ENCODE measurements around the gene HEY2.

The HEY2 gene

GRCh38 chr6:125806813-125807212 lies 57.4 kb downstream of the HEY2 start:
- Histone ChIP-seq H3K4me1 (ENCODE audit: insufficient read depth, poor library complexity, severe bottlenecking) (no peaks in the 10 kb centered on the region), H3K4me3 (ENCODE audit: severe bottlenecking) (no peak overlapping the region), H3K36me3 (ENCODE audit: low read depth) (peaks cover 1% of the 10 kb centered on the region; the same call in 1 of the 2 replicates), H3K27me3 (ENCODE audit: insufficient read depth, poor library complexity, severe bottlenecking) (no peaks in the 10 kb centered on the region), H3K27ac (ENCODE audit: poor library complexity, severe bottlenecking) (no peak overlapping the region), H3K9me3 (ENCODE audit: severe bottlenecking) (no peaks in the 10 kb centered on the region)
- TF ChIP-seq CTCF (IDR thresholded peaks at IDR 0.05; ENCODE audit: poor library complexity, severe bottlenecking): no peak
- no peak for ATAC-seq (ENCODE audit: low read depth)
- no peak for DNase-seq (ENCODE audit: low spot score)

- ATAC-seq (ENCODE audit: low read depth) (no peak), DNase-seq (ENCODE audit: low spot score) (no peak)
- Histone ChIP-seq H3K4me1 (ENCODE audit: insufficient read depth, poor library complexity, severe bottlenecking) (peaks cover 4% of the 10 kb centered on the region), H3K27ac (ENCODE audit: poor library complexity, severe bottlenecking) (no peak overlapping the region), H3K9me3 (ENCODE audit: severe bottlenecking) (no peaks in the 10 kb centered on the region), H3K4me3 (ENCODE audit: severe bottlenecking) (no peak overlapping the region), H3K27me3 (ENCODE audit: insufficient read depth, poor library complexity, severe bottlenecking) (no peaks in the 10 kb centered on the region), H3K36me3 (ENCODE audit: low read depth) (no peaks in the 10 kb centered on the region; the same call in 1 of the 2 replicates)
- no peak for TF ChIP-seq CTCF (IDR thresholded peaks at IDR 0.05; ENCODE audit: poor library complexity, severe bottlenecking)
Observed at GRCh38 chr6:125807293-125807692, 57.9 kb downstream of the HEY2 start.

- TF ChIP-seq CTCF (IDR thresholded peaks at IDR 0.05; ENCODE audit: poor library complexity, severe bottlenecking): no peak
- no peak overlapping the region for H3K27ac ChIP-seq (ENCODE audit: poor library complexity, severe bottlenecking)
- no peak overlapping the region for H3K4me3 ChIP-seq (ENCODE audit: severe bottlenecking)
- DNase-seq (ENCODE audit: low spot score): no peak
- peaks cover 12% of the 10 kb centered on the region for H3K4me1 ChIP-seq (ENCODE audit: insufficient read depth, poor library complexity, severe bottlenecking)
- no peak for ATAC-seq (ENCODE audit: low read depth)
- H3K36me3 ChIP-seq (ENCODE audit: low read depth): no peaks in the 10 kb centered on the region
- H3K9me3 ChIP-seq (ENCODE audit: severe bottlenecking): no peaks in the 10 kb centered on the region
- no peaks in the 10 kb centered on the region for H3K27me3 ChIP-seq (ENCODE audit: insufficient read depth, poor library complexity, severe bottlenecking)
Observed at GRCh38 chr6:125808060-125808459, 58.6 kb downstream of the HEY2 start.

GRCh38 chr6:125808591-125808990 lies 59.2 kb downstream of the HEY2 start:
- DNase-seq (ENCODE audit: low spot score) (no peak), ATAC-seq (ENCODE audit: low read depth) (no peak)
- Histone ChIP-seq H3K27ac (ENCODE audit: poor library complexity, severe bottlenecking) (no peak overlapping the region), H3K36me3 (ENCODE audit: low read depth) (no peaks in the 10 kb centered on the region), H3K4me1 (ENCODE audit: insufficient read depth, poor library complexity, severe bottlenecking) (peaks cover 12% of the 10 kb centered on the region), H3K27me3 (ENCODE audit: insufficient read depth, poor library complexity, severe bottlenecking) (no peaks in the 10 kb centered on the region), H3K4me3 (ENCODE audit: severe bottlenecking) (no peak overlapping the region), H3K9me3 (ENCODE audit: severe bottlenecking) (no peaks in the 10 kb centered on the region)
- no peak for TF ChIP-seq CTCF (IDR thresholded peaks at IDR 0.05; ENCODE audit: poor library complexity, severe bottlenecking)

- Histone ChIP-seq H3K4me3 (ENCODE audit: severe bottlenecking) (no peak overlapping the region), H3K27me3 (ENCODE audit: insufficient read depth, poor library complexity, severe bottlenecking) (no peaks in the 10 kb centered on the region), H3K36me3 (ENCODE audit: low read depth) (no peaks in the 10 kb centered on the region), H3K9me3 (ENCODE audit: severe bottlenecking) (no peaks in the 10 kb centered on the region), H3K4me1 (ENCODE audit: insufficient read depth, poor library complexity, severe bottlenecking) (peaks cover 17% of the 10 kb centered on the region), H3K27ac (ENCODE audit: poor library complexity, severe bottlenecking) (no peak overlapping the region)
- DNase-seq (ENCODE audit: low spot score) (no peak), ATAC-seq (ENCODE audit: low read depth) (no peak)
- TF ChIP-seq CTCF (IDR thresholded peaks at IDR 0.05; ENCODE audit: poor library complexity, severe bottlenecking): no peak
Observed at GRCh38 chr6:125809570-125810170, 60.2 kb downstream of the HEY2 start.
